Measurements from ENCODE around the gene DIAPH1. TPM values are rescaled to one million over a fixed set of nuclear protein-coding genes. Genes with fewer than 3 reads are reported as not detected.

The DIAPH1 gene
- total RNA-seq, 1 donor from 2014 or later, result 65.8 TPM

DNA sequence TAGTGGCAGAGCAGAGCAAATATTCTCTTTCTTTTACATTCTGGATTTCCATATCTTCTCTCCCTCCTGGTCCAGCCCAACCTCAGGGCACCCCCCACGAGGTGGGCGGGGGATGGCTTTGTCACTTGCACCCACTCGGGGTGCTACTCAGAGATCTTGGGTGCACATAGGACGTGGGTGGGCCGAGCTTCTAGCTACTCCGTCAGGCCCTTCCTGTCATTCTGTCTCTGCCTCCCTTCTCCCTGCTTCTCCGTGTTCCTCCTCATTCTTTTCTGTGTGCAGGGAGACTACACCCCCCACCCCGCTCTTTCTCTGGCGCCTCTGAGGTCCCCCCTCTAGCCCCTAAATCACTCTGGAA, 110.4 kb downstream of the DIAPH1 start:
- intact Hi-C loops (cut with DNase I), result no loop called here
- no peaks in the 10 kb centered on the region for H3K9me3 ChIP-seq
- no peaks in the 10 kb centered on the region for H3K27me3 ChIP-seq
- peaks cover 24 to 35% of the 10 kb centered on the region in 2 donors for H3K4me1 ChIP-seq
- H3K27ac ChIP-seq, result peak overlapping the region; percentile 98 to 99
- H3K4me3 ChIP-seq, result peak overlapping the region; percentile 53 to 62
- H3K36me3 ChIP-seq, result peaks cover 0 to 18% of the 10 kb centered on the region in 2 donors
- TF ChIP-seq CTCF (IDR thresholded peaks at IDR 0.05), result no peak
- no peak for DNase-seq (ENCODE audit: low spot score in 2 of 2)

DNA sequence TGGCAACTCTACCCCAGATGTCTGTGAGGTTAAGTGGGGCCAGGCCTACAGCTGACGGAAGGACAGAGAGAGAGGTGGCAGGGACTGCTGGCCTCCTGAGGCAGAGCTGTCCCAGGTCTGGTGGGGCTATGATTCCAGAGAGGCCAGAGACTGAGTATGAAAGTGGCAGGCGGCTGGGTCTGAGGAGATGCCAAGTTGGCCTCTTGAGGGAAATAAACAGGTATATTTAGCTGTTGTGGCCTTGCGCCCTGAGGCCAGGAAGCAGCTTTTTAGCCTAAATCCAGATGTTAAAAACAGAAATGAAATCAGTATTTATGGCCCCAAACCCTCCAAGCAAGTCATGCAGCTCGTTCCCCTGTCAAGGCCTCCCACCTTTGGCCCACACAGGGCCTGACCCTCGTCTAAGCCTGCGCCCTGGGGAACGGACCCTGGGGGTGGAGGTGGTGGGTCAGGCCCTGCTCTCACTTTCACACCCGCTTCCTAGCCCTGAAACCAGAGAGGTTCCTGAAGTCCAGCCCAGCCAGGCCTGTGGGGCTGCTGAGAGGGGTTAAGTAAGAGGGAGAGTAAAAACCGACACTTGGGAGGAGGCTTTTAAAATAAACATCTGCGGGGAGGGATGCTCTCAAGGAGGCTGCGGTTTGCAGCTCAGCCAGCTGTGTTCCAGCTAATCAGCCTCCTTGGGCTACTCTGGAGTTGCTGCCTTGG, 111.3 kb downstream of the DIAPH1 start:
- intact Hi-C loops (cut with DNase I), result loop anchor here (2.0 kb wide), 1 partner anchor 15 kb away; no protein-coding TSS in a partner anchor
- Histone ChIP-seq H3K4me1 (peaks cover 24 to 35% of the 10 kb centered on the region in 2 donors), H3K27ac (peak overlapping the region; percentile 98 to 99), H3K9me3 (no peaks in the 10 kb centered on the region), H3K27me3 (no peaks in the 10 kb centered on the region), H3K4me3 (no peak overlapping the region), H3K36me3 (peaks cover 0 to 22% of the 10 kb centered on the region in 2 donors)
- DNase-seq (ENCODE audit: low spot score in 2 of 2), result no peak
- no peak for TF ChIP-seq CTCF (IDR thresholded peaks at IDR 0.05)

- Histone ChIP-seq H3K4me3 (no peak overlapping the region), H3K27me3 (no peaks in the 10 kb centered on the region), H3K9me3 (no peaks in the 10 kb centered on the region), H3K36me3 (peaks cover 0 to 19% of the 10 kb centered on the region in 2 donors), H3K27ac (peak overlapping the region; percentile 98 to 99), H3K4me1 (peaks cover 24 to 35% of the 10 kb centered on the region in 2 donors)
- DNase-seq (ENCODE audit: low spot score in 2 of 2), result no peak
- intact Hi-C loops (cut with DNase I), result loop anchor here (2.0 kb wide), 1 partner anchor 14 kb away; no protein-coding TSS in a partner anchor
- no peak for TF ChIP-seq CTCF (IDR thresholded peaks at IDR 0.05)
Measured at GRCh38 chr5:141506381-141507155, 112.2 kb downstream of the DIAPH1 start.

GRCh38 chr5:141504216-141504615, 114.6 kb downstream of the DIAPH1 start:
- Histone ChIP-seq H3K36me3 (peaks cover 0 to 13% of the 10 kb centered on the region in 2 donors), H3K4me1 (peaks cover 20 to 28% of the 10 kb centered on the region in 2 donors), H3K27me3 (no peaks in the 10 kb centered on the region), H3K9me3 (no peaks in the 10 kb centered on the region), H3K4me3 (no peak overlapping the region), H3K27ac (peak overlapping the region; percentile 45 to 50)
- intact Hi-C loops (cut with DNase I), result no loop called here
- DNase-seq (ENCODE audit: low spot score in 2 of 2), result no peak
- TF ChIP-seq CTCF (IDR thresholded peaks at IDR 0.05), result no peak

DNA sequence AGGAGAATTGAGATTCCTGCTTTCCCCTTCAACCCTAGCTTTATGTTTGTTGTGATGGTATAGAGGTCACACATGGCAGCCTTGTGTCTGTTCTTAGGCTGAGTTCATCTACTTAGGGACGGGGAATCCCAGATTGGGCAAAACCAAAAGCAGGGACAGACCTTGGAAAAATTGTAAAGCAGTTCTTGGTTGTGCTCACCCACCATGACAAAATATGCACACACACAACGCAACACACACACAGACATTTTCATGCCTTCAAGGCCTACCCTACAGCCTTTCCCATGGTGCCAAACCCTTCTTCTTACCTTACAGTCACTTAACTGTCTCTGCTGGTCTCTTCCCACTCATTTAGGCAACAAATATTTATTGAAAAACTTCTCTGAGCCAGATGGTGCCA, 115.1 kb downstream of the DIAPH1 start:
- intact Hi-C loops (cut with DNase I), result no loop called here
- Histone ChIP-seq H3K27ac (peak overlapping the region; percentile 45 to 50), H3K4me3 (no peak overlapping the region), H3K36me3 (peaks cover 0 to 17% of the 10 kb centered on the region in 2 donors), H3K27me3 (no peaks in the 10 kb centered on the region), H3K9me3 (no peaks in the 10 kb centered on the region), H3K4me1 (peaks cover 19 to 24% of the 10 kb centered on the region in 2 donors)
- no peak for TF ChIP-seq CTCF (IDR thresholded peaks at IDR 0.05)
- DNase-seq (ENCODE audit: low spot score in 2 of 2), result no peak

Data from ascending aorta (tissue), 2 donors.